ENCODE measurements around the gene ACAD8.

Gene ACAD8

GRCh38 chr11:134312807-134313206 is 59.4 kb downstream of the ACAD8 start:
- Histone ChIP-seq H3K36me3 (ENCODE audit: control insufficient read depth in 1 of 2, insufficient read depth in 2 of 2, low read length in 2 of 2) (no peaks in the 10 kb centered on the region), H3K9ac (ENCODE audit: low read depth in 1 of 2, low read length in 2 of 2) (no peak overlapping the region), H3K27ac (ENCODE audit: low read depth, low read length) (no peak overlapping the region), H3K4me1 (ENCODE audit: control insufficient read depth in 1 of 2, insufficient read depth in 2 of 2, low read length in 2 of 2) (no peaks in the 10 kb centered on the region), H3K9me3 (ENCODE audit: control insufficient read depth in 1 of 2, low read length in 2 of 2) (peaks cover 0 to 5% of the 10 kb centered on the region in 2 donors), H3K4me3 (ENCODE audit: low read depth in 1 of 2, low read length in 2 of 2) (no peak overlapping the region), H3K27me3 (ENCODE audit: control insufficient read depth in 1 of 2, insufficient read depth in 2 of 2, low read length in 2 of 2) (peaks cover 0 to 3% of the 10 kb centered on the region in 2 donors)

- no peak overlapping the region for H3K27ac ChIP-seq (ENCODE audit: low read depth, low read length)
- peaks cover 0 to 5% of the 10 kb centered on the region in 2 donors for H3K9me3 ChIP-seq (ENCODE audit: control insufficient read depth in 1 of 2, low read length in 2 of 2)
- H3K36me3 ChIP-seq (ENCODE audit: control insufficient read depth in 1 of 2, insufficient read depth in 2 of 2, low read length in 2 of 2), result no peaks in the 10 kb centered on the region
- H3K4me1 ChIP-seq (ENCODE audit: control insufficient read depth in 1 of 2, insufficient read depth in 2 of 2, low read length in 2 of 2), result no peaks in the 10 kb centered on the region
- no peak overlapping the region for H3K9ac ChIP-seq (ENCODE audit: low read depth in 1 of 2, low read length in 2 of 2)
- H3K4me3 ChIP-seq (ENCODE audit: low read depth in 1 of 2, low read length in 2 of 2), result no peak overlapping the region
- peaks cover 0 to 3% of the 10 kb centered on the region in 2 donors for H3K27me3 ChIP-seq (ENCODE audit: control insufficient read depth in 1 of 2, insufficient read depth in 2 of 2, low read length in 2 of 2)
Measured at GRCh38 chr11:134313379-134313778, 60.0 kb downstream of the ACAD8 start.

- H3K27ac ChIP-seq (ENCODE audit: low read depth, low read length), result no peak overlapping the region
- H3K9me3 ChIP-seq (ENCODE audit: control insufficient read depth in 1 of 2, low read length in 2 of 2), result peaks cover 0 to 5% of the 10 kb centered on the region in 2 donors
- no peak overlapping the region for H3K9ac ChIP-seq (ENCODE audit: low read depth in 1 of 2, low read length in 2 of 2)
- H3K36me3 ChIP-seq (ENCODE audit: control insufficient read depth in 1 of 2, insufficient read depth in 2 of 2, low read length in 2 of 2), result no peaks in the 10 kb centered on the region
- H3K4me1 ChIP-seq (ENCODE audit: control insufficient read depth in 1 of 2, insufficient read depth in 2 of 2, low read length in 2 of 2), result no peaks in the 10 kb centered on the region
- peaks cover 0 to 6% of the 10 kb centered on the region in 2 donors for H3K27me3 ChIP-seq (ENCODE audit: control insufficient read depth in 1 of 2, insufficient read depth in 2 of 2, low read length in 2 of 2)
- no peak overlapping the region for H3K4me3 ChIP-seq (ENCODE audit: low read depth in 1 of 2, low read length in 2 of 2)
Measured at GRCh38 chr11:134313821-134314607, 60.6 kb downstream of the ACAD8 start.
